Rectal smooth muscle tissue (tissue), 1 donor: ENCODE results near the gene ADGRG6.

Experiments used
- H3K27ac ChIP-seq: one replicate; pipeline ENCODE4 v1.7.0; 2013; ENCODE audit warnings: low read depth, low read length, inconsistent platforms
- H3K27me3 ChIP-seq: one replicate; pipeline ENCODE4 v1.7.0; 2013; ENCODE audit warnings: low read length; ENCODE audit not compliant: control insufficient read depth, insufficient read depth
- H3K36me3 ChIP-seq: one replicate; pipeline ENCODE4 v1.7.0; 2013; ENCODE audit warnings: low read length; ENCODE audit not compliant: control insufficient read depth, insufficient read depth
- H3K4me1 ChIP-seq: one replicate; pipeline ENCODE4 v1.7.0; 2013; ENCODE audit warnings: low read length; ENCODE audit not compliant: control insufficient read depth, insufficient read depth
- H3K4me3 ChIP-seq: one replicate; pipeline ENCODE4 v1.7.0; 2013; ENCODE audit warnings: low read length
- H3K9ac ChIP-seq: one replicate; pipeline ENCODE4 v1.7.0; 2013; ENCODE audit warnings: low read length

The ADGRG6 gene

GRCh38 chr6:142482249-142482648 lies 180.4 kb downstream of the ADGRG6 start:
- no peaks in the 10 kb centered on the region for H3K4me1 ChIP-seq
- no peak overlapping the region for H3K27ac ChIP-seq
- H3K4me3 ChIP-seq: no peak overlapping the region
- H3K27me3 ChIP-seq: no peaks in the 10 kb centered on the region
- no peak overlapping the region for H3K9ac ChIP-seq
- H3K36me3 ChIP-seq: no peaks in the 10 kb centered on the region

- Histone ChIP-seq H3K36me3 (no peaks in the 10 kb centered on the region), H3K4me1 (no peaks in the 10 kb centered on the region)
These were observed 181.2 kb downstream of the ADGRG6 start for GRCh38 chr6:142482974-142483373.

GRCh38 chr6:142485256-142485655 lies 183.4 kb downstream of the ADGRG6 start:
- no peak overlapping the region for H3K27ac ChIP-seq
- H3K4me1 ChIP-seq: no peaks in the 10 kb centered on the region
- H3K27me3 ChIP-seq: no peaks in the 10 kb centered on the region
- no peak overlapping the region for H3K9ac ChIP-seq
- no peak overlapping the region for H3K4me3 ChIP-seq
- H3K36me3 ChIP-seq: no peaks in the 10 kb centered on the region

More at GRCh38 chr6:142482974-142483373, 181.2 kb downstream of the ADGRG6 start:
- Histone ChIP-seq H3K27ac (no peak overlapping the region), H3K27me3 (no peaks in the 10 kb centered on the region), H3K4me3 (no peak overlapping the region), H3K9ac (no peak overlapping the region)

- H3K27me3 ChIP-seq: no peaks in the 10 kb centered on the region
- no peak overlapping the region for H3K9ac ChIP-seq
- no peaks in the 10 kb centered on the region for H3K4me1 ChIP-seq
- H3K4me3 ChIP-seq: no peak overlapping the region
- H3K27ac ChIP-seq: no peak overlapping the region
- H3K36me3 ChIP-seq: no peaks in the 10 kb centered on the region
These were observed 188.2 kb downstream of the ADGRG6 start for GRCh38 chr6:142489722-142490610.
